Measurements from ENCODE around the gene GLS2.
"Not testable (repeated sequence)": the region's sequence is repeated elsewhere in the genome, so short reads cannot be mapped to it uniquely, and the experiment has no call there.

GLS2 gene

GRCh38 chr12:56520048-56520447, 32.1 kb upstream of the GLS2 start:
- Histone ChIP-seq H3K36me3 (ENCODE audit: insufficient read depth, low read length) (no peaks in the 10 kb centered on the region), H3K27ac (ENCODE audit: low read depth, low read length) (peak overlapping the region; percentile 89), H3K4me1 (ENCODE audit: control insufficient read depth, insufficient read depth, low read length, unreplicated experiment) (peaks cover 36% of the 10 kb centered on the region), H3K79me2 (ENCODE audit: control insufficient read depth, insufficient read depth, low read length, unreplicated experiment) (peaks cover 32% of the 10 kb centered on the region), H2AFZ (ENCODE audit: low read length, unreplicated experiment) (peak overlapping the region; percentile 39), H3K27me3 (ENCODE audit: insufficient read depth, low read length) (no peaks in the 10 kb centered on the region), H3K4me3 (ENCODE audit: low read depth, low read length) (peak overlapping the region; percentile 91)

- H2AFZ ChIP-seq (ENCODE audit: low read length, unreplicated experiment): peak overlapping the region; percentile 16
- 0 out of 2 replicates have a peak overlapping the region, but pooled peaks have one; percentile 4 for H3K4me3 ChIP-seq (ENCODE audit: low read depth, low read length)
- no peaks in the 10 kb centered on the region for H3K36me3 ChIP-seq (ENCODE audit: insufficient read depth, low read length)
- H3K4me1 ChIP-seq (ENCODE audit: control insufficient read depth, insufficient read depth, low read length, unreplicated experiment): peaks cover 31% of the 10 kb centered on the region
- H3K27ac ChIP-seq (ENCODE audit: low read depth, low read length): peak overlapping the region; percentile 60
- H3K27me3 ChIP-seq (ENCODE audit: insufficient read depth, low read length): no peaks in the 10 kb centered on the region
- peaks cover 17% of the 10 kb centered on the region for H3K79me2 ChIP-seq (ENCODE audit: control insufficient read depth, insufficient read depth, low read length, unreplicated experiment)
Observed at GRCh38 chr12:56518570-56518969, 30.6 kb upstream of the GLS2 start.

GRCh38 chr12:56517854-56518253, 29.9 kb upstream of the GLS2 start:
- H3K36me3 ChIP-seq (ENCODE audit: insufficient read depth, low read length): no peaks in the 10 kb centered on the region
- no peaks in the 10 kb centered on the region for H3K27me3 ChIP-seq (ENCODE audit: insufficient read depth, low read length)
- H2AFZ ChIP-seq (ENCODE audit: low read length, unreplicated experiment): no peak overlapping the region
- H3K4me3 ChIP-seq (ENCODE audit: low read depth, low read length): no peak overlapping the region
- H3K79me2 ChIP-seq (ENCODE audit: control insufficient read depth, insufficient read depth, low read length, unreplicated experiment): peaks cover 10% of the 10 kb centered on the region
- peaks cover 31% of the 10 kb centered on the region for H3K4me1 ChIP-seq (ENCODE audit: control insufficient read depth, insufficient read depth, low read length, unreplicated experiment)
- peak overlapping the region; percentile 60; the same call in 1 of the 2 replicates for H3K27ac ChIP-seq (ENCODE audit: low read depth, low read length)

- not testable (repeated sequence) for H3K79me2 ChIP-seq (ENCODE audit: control insufficient read depth, insufficient read depth, low read length, unreplicated experiment); H3K36me3 ChIP-seq (ENCODE audit: insufficient read depth, low read length); H3K27me3 ChIP-seq (ENCODE audit: insufficient read depth, low read length); H3K4me3 ChIP-seq (ENCODE audit: low read depth, low read length); H3K27ac ChIP-seq (ENCODE audit: low read depth, low read length); H2AFZ ChIP-seq (ENCODE audit: low read length, unreplicated experiment)
- H3K4me1 ChIP-seq (ENCODE audit: control insufficient read depth, insufficient read depth, low read length, unreplicated experiment): peaks cover 11% of the 10 kb centered on the region
Observed at GRCh38 chr12:56514014-56514318, 26.0 kb upstream of the GLS2 start.

GRCh38 chr12:56510786-56511185, 22.8 kb upstream of the GLS2 start:
- H2AFZ ChIP-seq (ENCODE audit: low read length, unreplicated experiment): no peak overlapping the region
- H3K27ac ChIP-seq (ENCODE audit: low read depth, low read length): no peak overlapping the region
- H3K4me3 ChIP-seq (ENCODE audit: low read depth, low read length): no peak overlapping the region
- no peaks in the 10 kb centered on the region for H3K36me3 ChIP-seq (ENCODE audit: insufficient read depth, low read length)
- no peaks in the 10 kb centered on the region for H3K4me1 ChIP-seq (ENCODE audit: control insufficient read depth, insufficient read depth, low read length, unreplicated experiment)
- no peaks in the 10 kb centered on the region for H3K27me3 ChIP-seq (ENCODE audit: insufficient read depth, low read length)
- H3K79me2 ChIP-seq (ENCODE audit: control insufficient read depth, insufficient read depth, low read length, unreplicated experiment): no peaks in the 10 kb centered on the region

- not testable (repeated sequence) for H3K36me3 ChIP-seq (ENCODE audit: insufficient read depth, low read length); H2AFZ ChIP-seq (ENCODE audit: low read length, unreplicated experiment); H3K27ac ChIP-seq (ENCODE audit: low read depth, low read length); H3K27me3 ChIP-seq (ENCODE audit: insufficient read depth, low read length); H3K4me3 ChIP-seq (ENCODE audit: low read depth, low read length); H3K79me2 ChIP-seq (ENCODE audit: control insufficient read depth, insufficient read depth, low read length, unreplicated experiment); H3K4me1 ChIP-seq (ENCODE audit: control insufficient read depth, insufficient read depth, low read length, unreplicated experiment)
Observed at GRCh38 chr12:56499879-56500278, 11.9 kb upstream of the GLS2 start.

GRCh38 chr12:56499452-56499851, 11.5 kb upstream of the GLS2 start:
- not testable (repeated sequence) for H3K4me1 ChIP-seq (ENCODE audit: control insufficient read depth, insufficient read depth, low read length, unreplicated experiment); H2AFZ ChIP-seq (ENCODE audit: low read length, unreplicated experiment); H3K36me3 ChIP-seq (ENCODE audit: insufficient read depth, low read length); H3K27me3 ChIP-seq (ENCODE audit: insufficient read depth, low read length); H3K27ac ChIP-seq (ENCODE audit: low read depth, low read length); H3K4me3 ChIP-seq (ENCODE audit: low read depth, low read length); H3K79me2 ChIP-seq (ENCODE audit: control insufficient read depth, insufficient read depth, low read length, unreplicated experiment)

GRCh38 chr12:56498126-56498902, 10.4 kb upstream of the GLS2 start:
- not testable (repeated sequence) for H3K4me1 ChIP-seq (ENCODE audit: control insufficient read depth, insufficient read depth, low read length, unreplicated experiment); H3K36me3 ChIP-seq (ENCODE audit: insufficient read depth, low read length); H2AFZ ChIP-seq (ENCODE audit: low read length, unreplicated experiment); H3K4me3 ChIP-seq (ENCODE audit: low read depth, low read length); H3K27me3 ChIP-seq (ENCODE audit: insufficient read depth, low read length); H3K27ac ChIP-seq (ENCODE audit: low read depth, low read length); H3K79me2 ChIP-seq (ENCODE audit: control insufficient read depth, insufficient read depth, low read length, unreplicated experiment)

GRCh38 chr12:56496704-56497103, 8.7 kb upstream of the GLS2 start:
- not testable (repeated sequence) for H3K4me1 ChIP-seq (ENCODE audit: control insufficient read depth, insufficient read depth, low read length, unreplicated experiment); H3K27me3 ChIP-seq (ENCODE audit: insufficient read depth, low read length); H2AFZ ChIP-seq (ENCODE audit: low read length, unreplicated experiment); H3K79me2 ChIP-seq (ENCODE audit: control insufficient read depth, insufficient read depth, low read length, unreplicated experiment); H3K27ac ChIP-seq (ENCODE audit: low read depth, low read length); H3K36me3 ChIP-seq (ENCODE audit: insufficient read depth, low read length)
- H3K4me3 ChIP-seq (ENCODE audit: low read depth, low read length): peak overlapping the region; percentile 52; the same call in 1 of the 2 replicates

GRCh38 chr12:56494481-56494880, 6.5 kb upstream of the GLS2 start:
- H3K36me3 ChIP-seq (ENCODE audit: insufficient read depth, low read length); H3K4me3 ChIP-seq (ENCODE audit: low read depth, low read length); H2AFZ ChIP-seq (ENCODE audit: low read length, unreplicated experiment); H3K79me2 ChIP-seq (ENCODE audit: control insufficient read depth, insufficient read depth, low read length, unreplicated experiment); H3K27ac ChIP-seq (ENCODE audit: low read depth, low read length); H3K4me1 ChIP-seq (ENCODE audit: control insufficient read depth, insufficient read depth, low read length, unreplicated experiment): not testable (repeated sequence)
- H3K27me3 ChIP-seq (ENCODE audit: insufficient read depth, low read length): peaks cover 19% of the 10 kb centered on the region

GRCh38 chr12:56494106-56494415, 6.1 kb upstream of the GLS2 start:
- not testable (repeated sequence) for H3K27ac ChIP-seq (ENCODE audit: low read depth, low read length); H3K4me1 ChIP-seq (ENCODE audit: control insufficient read depth, insufficient read depth, low read length, unreplicated experiment); H2AFZ ChIP-seq (ENCODE audit: low read length, unreplicated experiment)

More at GRCh38 chr12:56494106-56494415, 6.1 kb upstream of the GLS2 start:
- not testable (repeated sequence) for H3K4me3 ChIP-seq (ENCODE audit: low read depth, low read length); H3K36me3 ChIP-seq (ENCODE audit: insufficient read depth, low read length); H3K79me2 ChIP-seq (ENCODE audit: control insufficient read depth, insufficient read depth, low read length, unreplicated experiment)
- H3K27me3 ChIP-seq (ENCODE audit: insufficient read depth, low read length): peaks cover 19% of the 10 kb centered on the region

Data from ACC112 (cell line).